Lower leg skin (tissue), 3 donors: Measurements from ENCODE around the gene LCE5A.

ENCODE experiments used
- POLR2A ChIP-seq, 2 donors: fragments of 450-650 bp; IDR thresholded peaks; one replicate each; pipeline ENCODE4 v1.6.1; 2016 to 2017; ENCODE audit warnings: antibody characterized with exemption in 2 of 2, mild to moderate bottlenecking in 1 of 2, moderate library complexity in 1 of 2
- TF ChIP-seq, protein P1 (sequence below), 3 donors: fragments of 450-650 bp; IDR thresholded peaks; one replicate each; pipeline ENCODE4 v1.5.1; 2016; ENCODE audit warnings: antibody characterized with exemption in 3 of 3, mild to moderate bottlenecking in 3 of 3, moderate library complexity in 2 of 3

DNA sequence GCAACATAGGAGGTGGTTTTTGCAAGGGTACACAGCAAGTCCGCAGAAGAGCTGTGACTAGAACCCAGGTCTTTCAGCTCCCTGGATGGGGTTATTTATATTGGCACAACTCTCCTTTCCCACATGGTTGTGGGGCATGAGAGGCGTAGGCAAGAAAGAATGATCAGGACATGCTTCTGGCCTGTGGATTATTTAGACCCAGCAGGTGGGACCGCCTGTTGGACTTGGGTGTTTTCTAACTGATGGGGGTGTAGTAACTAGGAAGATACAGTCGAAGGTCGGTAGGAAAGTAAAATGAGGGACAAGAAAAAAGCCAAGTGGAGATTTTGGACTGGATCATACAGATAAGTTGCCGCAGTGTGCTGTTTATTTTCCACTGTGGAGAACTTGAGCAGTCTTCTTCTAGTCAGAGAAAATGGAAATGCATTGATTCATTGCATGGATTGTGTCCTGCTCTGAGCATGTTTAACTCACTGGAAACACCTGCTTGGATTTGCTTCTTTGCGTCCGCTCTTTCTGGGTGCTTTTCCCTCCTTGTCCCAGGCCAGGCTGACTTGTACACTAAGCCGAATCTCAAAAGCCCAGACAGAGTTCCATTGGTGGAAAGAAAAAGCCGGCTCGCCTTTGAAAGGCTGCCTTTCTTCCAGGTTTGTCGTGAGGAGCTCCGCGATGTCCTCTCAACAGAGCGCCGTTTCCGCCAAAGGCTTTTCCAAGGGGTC is 4.3 kb downstream of the LCE5A start:
- TF ChIP-seq, protein P1, sequence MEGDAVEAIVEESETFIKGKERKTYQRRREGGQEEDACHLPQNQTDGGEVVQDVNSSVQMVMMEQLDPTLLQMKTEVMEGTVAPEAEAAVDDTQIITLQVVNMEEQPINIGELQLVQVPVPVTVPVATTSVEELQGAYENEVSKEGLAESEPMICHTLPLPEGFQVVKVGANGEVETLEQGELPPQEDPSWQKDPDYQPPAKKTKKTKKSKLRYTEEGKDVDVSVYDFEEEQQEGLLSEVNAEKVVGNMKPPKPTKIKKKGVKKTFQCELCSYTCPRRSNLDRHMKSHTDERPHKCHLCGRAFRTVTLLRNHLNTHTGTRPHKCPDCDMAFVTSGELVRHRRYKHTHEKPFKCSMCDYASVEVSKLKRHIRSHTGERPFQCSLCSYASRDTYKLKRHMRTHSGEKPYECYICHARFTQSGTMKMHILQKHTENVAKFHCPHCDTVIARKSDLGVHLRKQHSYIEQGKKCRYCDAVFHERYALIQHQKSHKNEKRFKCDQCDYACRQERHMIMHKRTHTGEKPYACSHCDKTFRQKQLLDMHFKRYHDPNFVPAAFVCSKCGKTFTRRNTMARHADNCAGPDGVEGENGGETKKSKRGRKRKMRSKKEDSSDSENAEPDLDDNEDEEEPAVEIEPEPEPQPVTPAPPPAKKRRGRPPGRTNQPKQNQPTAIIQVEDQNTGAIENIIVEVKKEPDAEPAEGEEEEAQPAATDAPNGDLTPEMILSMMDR (IDR thresholded peaks at IDR 0.05), result no peak
- no peak for TF ChIP-seq POLR2A (IDR thresholded peaks at IDR 0.05)
